Brain microvascular endothelial cell (primary cell): ENCODE results near the gene C5orf34.

Source experiments
- DNase-seq: peaks from one replicate; pipeline ENCODE4 v3.0.0-alpha.2; 2020
- H3K27ac ChIP-seq: fragments of 250-450 bp; sonication (Bioruptor Pico); 2 replicates; pipeline ENCODE4 v1.5.1; 2020; ENCODE audit warnings: mild to moderate bottlenecking, moderate library complexity
- H3K27me3 ChIP-seq: fragments of 250-450 bp; sonication (Bioruptor Pico); replicated peaks from 2 replicates; pipeline ENCODE4 v1.5.1; 2020; ENCODE audit warnings: mild to moderate bottlenecking
- H3K36me3 ChIP-seq: fragments of 250-450 bp; sonication (Bioruptor Pico); replicated peaks from 2 replicates; pipeline ENCODE4 v1.5.1; 2020; ENCODE audit warnings: mild to moderate bottlenecking
- H3K4me3 ChIP-seq: 2 replicates; pipeline ENCODE4 v1.5.1; 2011; ENCODE audit warnings: low read depth, mild to moderate bottlenecking, control low read depth, low read length, moderate library complexity
- CTCF ChIP-seq: IDR thresholded peaks from 2 replicates; pipeline ENCODE4 v1.5.1; 2011; ENCODE audit warnings: low read depth, mild to moderate bottlenecking, moderate library complexity, low read length, control low read depth, inconsistent platforms; ENCODE audit errors: missing control alignments
- in situ Hi-C: cut with HindIII; loops from 2 replicates; pipeline ENCODE4 v1.10.0; 2017; ENCODE audit warnings: low sequenced_read_pairs, low pct_ligation_motif_present

The C5orf34 gene

DNA sequence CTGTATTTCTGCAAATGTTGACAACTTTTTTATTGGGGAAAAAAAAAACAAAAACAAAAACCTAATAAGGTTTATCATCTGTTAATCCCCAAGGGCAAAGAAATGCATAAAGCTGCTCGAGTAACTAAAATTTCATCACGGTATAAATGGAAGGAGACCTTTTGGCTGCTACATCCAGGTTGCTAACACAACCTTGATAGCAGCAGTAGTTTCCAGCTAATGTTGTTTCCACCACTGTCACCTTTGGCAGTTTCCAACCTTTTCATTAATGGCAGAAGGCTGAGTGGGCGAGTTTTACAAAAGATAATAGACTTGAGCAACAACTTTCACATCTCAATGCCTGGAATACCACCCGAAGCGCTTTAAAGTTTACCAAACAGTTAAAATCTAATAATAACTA lies 33.4 kb upstream of the C5orf34 start:
- no peak overlapping the region for H3K4me3 ChIP-seq
- H3K27ac ChIP-seq, result no peak overlapping the region
- no peak for TF ChIP-seq CTCF
- in situ Hi-C loops, result no loop called here
- H3K36me3 ChIP-seq, result peaks cover 60% of the 10 kb centered on the region
- no peaks in the 10 kb centered on the region for H3K27me3 ChIP-seq
- DNase-seq, result no peak

- DNase-seq, result no peak
- in situ Hi-C loops, result no loop called here
- Histone ChIP-seq H3K36me3 (peaks cover 62% of the 10 kb centered on the region), H3K27me3 (no peaks in the 10 kb centered on the region), H3K27ac (no peak overlapping the region), H3K4me3 (no peak overlapping the region)
- no peak for TF ChIP-seq CTCF
Observed at GRCh38 chr5:43547532-43547931, 32.6 kb upstream of the C5orf34 start.

DNA sequence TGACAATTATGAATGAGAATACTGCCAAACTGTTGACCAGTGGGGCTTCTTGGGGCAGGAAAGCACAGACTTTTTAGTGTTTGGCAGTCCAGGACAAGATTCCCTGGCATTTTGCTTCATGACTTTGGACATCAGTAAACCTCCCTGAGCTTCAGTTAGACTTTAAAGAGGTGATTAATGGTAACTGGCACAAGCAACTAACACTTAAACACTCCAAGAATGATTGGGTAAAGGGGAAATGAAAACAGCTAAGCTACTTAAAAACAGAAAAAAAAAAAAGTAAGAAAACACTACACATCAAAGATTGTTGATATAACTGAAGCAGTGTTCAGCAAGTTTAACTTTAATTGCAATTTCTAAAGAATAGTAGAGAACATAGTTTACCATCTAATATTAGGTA lies 28.5 kb upstream of the C5orf34 start:
- Histone ChIP-seq H3K36me3 (peaks cover 44% of the 10 kb centered on the region), H3K4me3 (no peak overlapping the region), H3K27me3 (no peaks in the 10 kb centered on the region), H3K27ac (no peak overlapping the region)
- TF ChIP-seq CTCF, result no peak
- DNase-seq, result no peak
- in situ Hi-C loops, result no loop called here

DNA sequence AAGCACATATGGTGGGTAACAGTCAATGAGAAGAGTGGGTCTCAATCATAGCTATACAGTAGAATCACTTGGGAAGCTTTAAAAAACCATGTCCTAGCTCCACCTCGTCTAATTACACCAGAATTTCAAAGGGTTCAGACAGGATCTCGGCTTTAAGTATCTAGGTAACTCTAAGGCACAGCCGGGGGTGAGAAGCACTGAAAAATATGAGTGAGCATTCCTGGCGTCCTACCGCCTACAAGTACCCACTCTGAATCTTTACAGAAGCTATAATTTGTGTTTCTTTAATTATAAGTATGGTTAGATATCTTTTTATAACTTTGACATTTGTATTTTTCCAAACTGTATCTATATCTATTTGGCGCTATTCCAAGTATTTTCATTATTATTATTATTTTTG lies 25.8 kb upstream of the C5orf34 start:
- TF ChIP-seq CTCF, result no peak
- Histone ChIP-seq H3K27ac (no peak overlapping the region), H3K4me3 (no peak overlapping the region), H3K36me3 (peaks cover 33% of the 10 kb centered on the region), H3K27me3 (no peaks in the 10 kb centered on the region)
- no peak for DNase-seq
- in situ Hi-C loops, result no loop called here

DNA sequence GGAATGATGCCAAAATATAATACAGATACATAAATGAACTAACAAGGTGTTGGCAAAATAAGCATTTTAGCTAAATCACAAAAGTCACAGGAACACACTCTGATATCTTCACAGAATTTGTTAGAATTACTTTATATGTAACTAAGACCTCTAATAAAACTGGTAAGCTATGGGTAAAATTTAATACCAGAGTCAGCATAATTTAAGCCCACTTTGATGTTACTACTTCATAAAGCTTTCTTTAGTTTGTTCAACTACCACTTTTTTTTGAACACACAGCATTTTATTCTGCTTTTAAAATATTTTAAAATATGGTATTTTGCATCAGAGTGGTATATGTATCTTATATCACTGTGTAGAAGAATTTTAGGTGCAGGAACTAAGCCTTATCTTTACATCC lies 22.0 kb upstream of the C5orf34 start:
- TF ChIP-seq CTCF, result no peak
- in situ Hi-C loops, result no loop called here
- DNase-seq, result no peak
- Histone ChIP-seq H3K27me3 (no peaks in the 10 kb centered on the region), H3K27ac (no peak overlapping the region), H3K4me3 (no peak overlapping the region), H3K36me3 (peaks cover 37% of the 10 kb centered on the region)

DNA sequence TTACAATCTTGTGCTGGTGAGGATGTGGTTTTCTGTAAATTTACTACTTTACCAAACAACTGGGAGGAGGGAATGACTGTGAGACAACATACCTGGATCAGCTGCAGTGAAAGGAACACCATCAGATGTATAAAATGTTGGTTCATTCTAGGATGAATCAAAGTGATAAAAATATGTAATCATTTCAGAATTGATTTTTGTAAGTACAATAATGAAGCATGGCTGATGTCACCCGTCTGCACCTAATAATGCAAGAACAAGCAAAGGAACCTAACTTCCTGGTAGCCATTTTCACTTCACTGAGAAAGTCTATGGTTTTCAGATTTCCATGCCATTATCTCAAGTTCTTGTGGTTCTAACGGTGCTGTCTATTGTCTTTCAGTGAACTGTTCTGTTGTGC lies 18.7 kb upstream of the C5orf34 start:
- no peak for DNase-seq
- TF ChIP-seq CTCF, result no peak
- Histone ChIP-seq H3K4me3 (no peak overlapping the region), H3K27me3 (no peaks in the 10 kb centered on the region), H3K36me3 (peaks cover 36% of the 10 kb centered on the region), H3K27ac (no peak overlapping the region)
- in situ Hi-C loops, result no loop called here
